OCI-LY3 (cell line): ENCODE results near the gene PTPRD.

ENCODE experiments used
- H2AFZ ChIP-seq: fragments of 200-600, 300-600 bp; shearing (Covaris generic); 2 replicates; pipeline ENCODE4 v1.6.0; 2014; ENCODE audit warnings: antibody characterized with exemption, low read depth, low read length
- H3K27ac ChIP-seq: fragments of 200-600, 300-600 bp; sonication (generic); 2 replicates; pipeline ENCODE4 v1.5.1; 2014; ENCODE audit warnings: mild to moderate bottlenecking, low read length, moderate library complexity, mixed read lengths
- H3K27me3 ChIP-seq: fragments of 200-600, 300-600 bp; sonication (generic); 2 replicates; pipeline ENCODE4 v1.6.1; 2014; ENCODE audit warnings: low read depth, low read length, mixed read lengths
- H3K36me3 ChIP-seq: fragments of 200-600, 300-600 bp; sonication (generic); replicated peaks from 2 replicates; pipeline ENCODE3; 2014; ENCODE audit warnings: low read depth, low read length, mixed read lengths
- H3K4me1 ChIP-seq: fragments of 300-600, 200-600 bp; sonication (generic); 2 replicates; pipeline ENCODE4 v1.6.1; 2014; ENCODE audit warnings: low read length, mixed read lengths
- H3K4me2 ChIP-seq: fragments of 200-600, 300-600 bp; sonication (generic); 2 replicates; pipeline ENCODE4 v1.6.1; 2014; ENCODE audit warnings: low read length, mixed read lengths
- H3K4me3 ChIP-seq: fragments of 300-600, 200-600 bp; sonication (generic); 2 replicates; pipeline ENCODE4 v1.5.1; 2014; ENCODE audit warnings: antibody characterized with exemption, mild to moderate bottlenecking, low read length, moderate library complexity
- H3K79me2 ChIP-seq: fragments of 300-600, 200-600 bp; shearing (Covaris generic); 2 replicates; pipeline ENCODE4 v1.6.1; 2014; ENCODE audit warnings: mild to moderate bottlenecking, low read length, mixed read lengths
- H3K9ac ChIP-seq: fragments of 300-600, 200-600 bp; shearing (Covaris generic); 2 replicates; pipeline ENCODE4 v1.6.0; 2014; ENCODE audit warnings: mild to moderate bottlenecking, low read length, moderate library complexity
- H3K9me3 ChIP-seq: fragments of 200-600, 300-600 bp; shearing (Covaris generic); 2 replicates; pipeline ENCODE4 v1.6.1; 2014; ENCODE audit warnings: low read length, mixed read lengths; ENCODE audit not compliant: insufficient read depth
- H4K20me1 ChIP-seq: fragments of 200-600, 300-600 bp; sonication (generic); 2 replicates; pipeline ENCODE4 v1.6.1; 2016; ENCODE audit warnings: low read length, mixed read lengths; ENCODE audit not compliant: insufficient read depth
- CTCF ChIP-seq: fragments of 200-600, 300-600 bp; sonication (generic); IDR thresholded peaks from 2 replicates; pipeline ENCODE4 v1.5.1; 2014; ENCODE audit warnings: antibody characterized with exemption, low read length, low read depth
- EZH2phosphoT487 ChIP-seq: fragments of 200-600 bp; shearing (Covaris generic); IDR thresholded peaks from 2 replicates; pipeline ENCODE4 v1.6.1; 2018; ENCODE audit warnings: antibody characterized with exemption, mixed run types, low read depth

The PTPRD gene

GRCh38 chr9:10265153-10265631 lies 347.6 kb downstream of the PTPRD start:
- no peak overlapping the region for H3K9ac ChIP-seq
- no peak overlapping the region for H3K27ac ChIP-seq
- H2AFZ ChIP-seq: no peak overlapping the region
- H3K36me3 ChIP-seq: no peaks in the 10 kb centered on the region
- no peaks in the 10 kb centered on the region for H3K4me1 ChIP-seq
- no peaks in the 10 kb centered on the region for H3K79me2 ChIP-seq
- H3K4me3 ChIP-seq: no peak overlapping the region
- no peaks in the 10 kb centered on the region for H3K9me3 ChIP-seq
- TF ChIP-seq EZH2phosphoT487: no peak
- no peak for TF ChIP-seq CTCF
- H3K4me2 ChIP-seq: no peak overlapping the region
- H3K27me3 ChIP-seq: no peaks in the 10 kb centered on the region
- no peaks in the 10 kb centered on the region for H4K20me1 ChIP-seq

- TF ChIP-seq EZH2phosphoT487: no peak
- TF ChIP-seq CTCF: no peak
- H3K4me2 ChIP-seq: no peak overlapping the region
- no peak overlapping the region for H3K9ac ChIP-seq
- H3K4me3 ChIP-seq: no peak overlapping the region
- H3K36me3 ChIP-seq: no peaks in the 10 kb centered on the region
- no peak overlapping the region for H3K27ac ChIP-seq
- no peak overlapping the region for H2AFZ ChIP-seq
- no peaks in the 10 kb centered on the region for H3K4me1 ChIP-seq
- no peaks in the 10 kb centered on the region for H3K9me3 ChIP-seq
- no peaks in the 10 kb centered on the region for H3K27me3 ChIP-seq
- H3K79me2 ChIP-seq: no peaks in the 10 kb centered on the region
- H4K20me1 ChIP-seq: no peaks in the 10 kb centered on the region
Observed at GRCh38 chr9:10260501-10260900, 352.3 kb downstream of the PTPRD start.

- H4K20me1 ChIP-seq: no peaks in the 10 kb centered on the region
- no peak overlapping the region; the same call in 1 of the 2 replicates for H2AFZ ChIP-seq
- no peaks in the 10 kb centered on the region for H3K9me3 ChIP-seq
- no peaks in the 10 kb centered on the region for H3K4me1 ChIP-seq
- H3K36me3 ChIP-seq: no peaks in the 10 kb centered on the region
- no peak overlapping the region for H3K4me3 ChIP-seq
- H3K27ac ChIP-seq: no peak overlapping the region
- no peak overlapping the region for H3K9ac ChIP-seq
- TF ChIP-seq CTCF (no peak), EZH2phosphoT487 (no peak)
- H3K4me2 ChIP-seq: no peak overlapping the region
- no peaks in the 10 kb centered on the region for H3K79me2 ChIP-seq
- no peaks in the 10 kb centered on the region for H3K27me3 ChIP-seq
Observed at GRCh38 chr9:10259668-10260067, 353.1 kb downstream of the PTPRD start.

GRCh38 chr9:10255758-10256157 lies 357.0 kb downstream of the PTPRD start:
- no peak for TF ChIP-seq CTCF
- TF ChIP-seq EZH2phosphoT487: no peak
- H4K20me1 ChIP-seq: no peaks in the 10 kb centered on the region
- no peaks in the 10 kb centered on the region for H3K36me3 ChIP-seq
- no peak overlapping the region for H3K27ac ChIP-seq
- H3K9ac ChIP-seq: no peak overlapping the region
- H3K4me2 ChIP-seq: no peak overlapping the region
- no peaks in the 10 kb centered on the region for H3K4me1 ChIP-seq
- H3K9me3 ChIP-seq: no peaks in the 10 kb centered on the region
- no peaks in the 10 kb centered on the region for H3K79me2 ChIP-seq
- H2AFZ ChIP-seq: no peak overlapping the region
- H3K4me3 ChIP-seq: no peak overlapping the region
- no peaks in the 10 kb centered on the region for H3K27me3 ChIP-seq
